PC-9 (cell line): ENCODE measurements around the gene EYS. TPM values are rescaled to one million over a fixed set of nuclear protein-coding genes. Genes with fewer than 3 reads are reported as not detected.

Experiments
- BruUV-seq: library from RNA; stranded (reverse); fragments of 400-500 nt; replicated peaks from 2 replicates; lab custom pipeline; 2021; lab: Mats Ljungman, UMichigan
- CTCF ChIA-PET: fragments of 300-600 bp; sonication (Branson Sonifier 250); formaldehyde crosslinking; loops from one replicate; lab custom pipeline; 2022; ENCODE audit warnings: antibody characterized with exemption; lab: Charles Lee
- POLR2A ChIA-PET: fragments of 300-600 bp; sonication (Branson Sonifier 250); formaldehyde crosslinking; loops from one replicate; lab custom pipeline; 2022; ENCODE audit warnings: antibody characterized with exemption; ENCODE audit not compliant: unreplicated experiment; lab: Charles Lee
- DNase-seq, 2 experiments: peaks; one replicate each; pipeline versions ENCODE4 v3.0.0 to v3.0.0-alpha.2; 2015 to 2022; ENCODE audit warnings: mixed read lengths in 1 of 2
- H2AFZ ChIP-seq: fragments of 200-600 bp; sonication (generic); 2 replicates; pipeline ENCODE4 v1.8.1; 2017; ENCODE audit warnings: antibody characterized with exemption
- H3F3A ChIP-seq: fragments of 200-600 bp; sonication (generic); 2 replicates; pipeline ENCODE4 v1.8.1; 2017; ENCODE audit warnings: antibody characterized with exemption, mild to moderate bottlenecking, low read depth; ENCODE audit not compliant: insufficient read depth
- H3K27ac ChIP-seq: fragments of 200-600 bp; sonication (generic); 2 replicates; pipeline ENCODE4 v1.6.1; 2016; ENCODE audit warnings: mixed run types
- H3K27me3 ChIP-seq: fragments of 200-600 bp; sonication (generic); 2 replicates; pipeline ENCODE4 v1.6.1; 2016; ENCODE audit warnings: low read depth, mixed run types; ENCODE audit not compliant: insufficient read depth
- H3K36me3 ChIP-seq: fragments of 200-600 bp; sonication (generic); 2 replicates; pipeline ENCODE4 v1.6.1; 2016; ENCODE audit warnings: low read depth, mixed run types
- H3K4me1 ChIP-seq: fragments of 200-600 bp; sonication (generic); replicated peaks from 2 replicates; pipeline ENCODE4 v1.6.1; 2016; ENCODE audit warnings: mixed run types; ENCODE audit not compliant: insufficient read depth
- H3K4me2 ChIP-seq: fragments of 200-600 bp; sonication (generic); 2 replicates; pipeline ENCODE4 v1.6.1; 2017; ENCODE audit warnings: mixed run types
- H3K4me3 ChIP-seq: fragments of 200-600 bp; sonication (generic); 2 replicates; pipeline ENCODE4 v1.6.1; 2016; ENCODE audit warnings: mixed run types
- H3K79me2 ChIP-seq: fragments of 200-600 bp; sonication (generic); 2 replicates; pipeline ENCODE4 v1.6.1; 2017; ENCODE audit warnings: low read depth, mixed run types
- H3K9me2 ChIP-seq: fragments of 200-600 bp; sonication (generic); 2 replicates; pipeline ENCODE4 v1.8.1; 2017; ENCODE audit warnings: mild to moderate bottlenecking; ENCODE audit not compliant: insufficient read depth
- H3K9me3 ChIP-seq: fragments of 200-600 bp; sonication (generic); 2 replicates; pipeline ENCODE4 v1.8.1; 2016; ENCODE audit warnings: low read depth; ENCODE audit not compliant: insufficient read depth
- H4K20me1 ChIP-seq: fragments of 200-600 bp; sonication (generic); 2 replicates; pipeline ENCODE4 v1.8.1; 2017; ENCODE audit not compliant: insufficient read depth
- CTCF ChIP-seq: fragments of 200-600 bp; sonication (generic); conservative IDR thresholded peaks from 2 replicates; pipeline ENCODE4 v1.6.1; 2017; ENCODE audit warnings: mixed run types, antibody characterized with exemption, mild to moderate bottlenecking, moderate library complexity
- EZH2 ChIP-seq: fragments of 200-600 bp; sonication (generic); IDR thresholded peaks from 2 replicates; pipeline ENCODE4 v1.8.0; 2017; ENCODE audit warnings: antibody characterized with exemption, low read depth
- intact Hi-C: fragments of 100-400 bp; cut with micrococcal nuclease; formaldehyde crosslinking; loops from one replicate; pipeline ENCODE4 v1.10.0; 2022; ENCODE audit not compliant: unreplicated experiment
- total RNA-seq: library from RNA; stranded (reverse); gene quantifications from 2 replicates; pipeline ENCODE4 v1.2.3, GENCODE V29; 2021

Gene EYS
- total RNA-seq, 1 experiment from 2014 or later, result not detected

- no peaks in the 10 kb centered on the region for H4K20me1 ChIP-seq
- CTCF ChIA-PET, result no interaction called here
- TF ChIP-seq EZH2 (no peak), CTCF (no peak)
- H3K9me3 ChIP-seq, result no peaks in the 10 kb centered on the region
- H3K4me2 ChIP-seq, result no peak overlapping the region
- POLR2A ChIA-PET, result no interaction called here
- H3K4me1 ChIP-seq, result no peaks in the 10 kb centered on the region
- no peaks in the 10 kb centered on the region for H3F3A ChIP-seq
- H3K9me2 ChIP-seq, result no peaks in the 10 kb centered on the region
- DNase-seq, result no peak
- no peak overlapping the region for H3K27ac ChIP-seq
- H3K36me3 ChIP-seq, result no peaks in the 10 kb centered on the region
- H3K27me3 ChIP-seq, result no peaks in the 10 kb centered on the region
- BruUV-seq, result no TSS peak
- no peak overlapping the region for H3K4me3 ChIP-seq
- intact Hi-C loops, result loop anchor here (10.0 kb wide), 1 partner anchor 162 kb away; no protein-coding TSS in a partner anchor
- H3K79me2 ChIP-seq, result no peaks in the 10 kb centered on the region
- H2AFZ ChIP-seq, result no peak overlapping the region
These were observed 733.9 kb downstream of the EYS start for GRCh38 chr6:64973142-64973541.

- Histone ChIP-seq H3K9me3 (no peaks in the 10 kb centered on the region), H3K27ac (no peak overlapping the region), H3K9me2 (no peaks in the 10 kb centered on the region), H3K4me3 (no peak overlapping the region), H2AFZ (no peak overlapping the region), H3K4me1 (no peaks in the 10 kb centered on the region), H4K20me1 (no peaks in the 10 kb centered on the region), H3K27me3 (no peaks in the 10 kb centered on the region), H3K4me2 (no peak overlapping the region), H3F3A (no peaks in the 10 kb centered on the region), H3K79me2 (no peaks in the 10 kb centered on the region), H3K36me3 (no peaks in the 10 kb centered on the region)
- POLR2A ChIA-PET, result no interaction called here
- BruUV-seq, result no TSS peak
- intact Hi-C loops, result no loop called here
- CTCF ChIA-PET, result no interaction called here
- no peak for DNase-seq
- no peak for TF ChIP-seq CTCF
- TF ChIP-seq EZH2, result no peak
These were observed 737.9 kb downstream of the EYS start for GRCh38 chr6:64969139-64969538.

- H3F3A ChIP-seq, result no peaks in the 10 kb centered on the region
- intact Hi-C loops, result no loop called here
These were observed 751.6 kb downstream of the EYS start for GRCh38 chr6:64955435-64955848.

More at GRCh38 chr6:64955435-64955848, 751.6 kb downstream of the EYS start:
- no peak overlapping the region for H3K4me2 ChIP-seq
- H4K20me1 ChIP-seq, result no peaks in the 10 kb centered on the region
- H3K27me3 ChIP-seq, result no peaks in the 10 kb centered on the region
- ChIA-PET CTCF (no interaction called here), POLR2A (no interaction called here)
- no peaks in the 10 kb centered on the region for H3K36me3 ChIP-seq
- no peaks in the 10 kb centered on the region for H3K9me3 ChIP-seq
- no peaks in the 10 kb centered on the region for H3K79me2 ChIP-seq
- no peak for DNase-seq
- no peaks in the 10 kb centered on the region for H3K9me2 ChIP-seq
- no peak overlapping the region for H2AFZ ChIP-seq
- H3K4me1 ChIP-seq, result no peaks in the 10 kb centered on the region
- H3K27ac ChIP-seq, result no peak overlapping the region
- no peak overlapping the region for H3K4me3 ChIP-seq
- no TSS peak for BruUV-seq
- TF ChIP-seq CTCF (no peak), EZH2 (no peak)
